ENCODE measurements around the gene MTIF2.

MTIF2 gene

GRCh38 chr2:55268288-55268906 is 634 bp downstream of the MTIF2 start:
- no peak for TF ChIP-seq EP300 (IDR thresholded peaks at IDR 0.05; ENCODE audit: borderline replicate concordance)
- no peak for TF ChIP-seq USF1 (IDR thresholded peaks at IDR 0.05)
- TF ChIP-seq YY1 (IDR thresholded peaks at IDR 0.05; ENCODE audit: low read depth), result no peak
- no peak for TF ChIP-seq MAX (IDR thresholded peaks at IDR 0.05)
- no peak for TF ChIP-seq TCF12 (IDR thresholded peaks at IDR 0.05; ENCODE audit: low read depth)
- TF ChIP-seq RAD21 (IDR thresholded peaks at IDR 0.05; ENCODE audit: low read depth), result no peak
- no peak for TF ChIP-seq CEBPB (IDR thresholded peaks at IDR 0.05)
- no peak for TF ChIP-seq REST (IDR thresholded peaks at IDR 0.05; ENCODE audit: low read depth)
- TF ChIP-seq TEAD4 (IDR thresholded peaks at IDR 0.05), result no peak

- TF ChIP-seq CEBPB (IDR thresholded peaks at IDR 0.05) (no peak), CREB1 (IDR thresholded peaks at IDR 0.05; ENCODE audit: low read depth) (no peak)
Observed at GRCh38 chr2:55252832-55253231, 16.2 kb downstream of the MTIF2 start.

- no peak for TF ChIP-seq NFIC (IDR thresholded peaks at IDR 0.05)
- TF ChIP-seq MAX (IDR thresholded peaks at IDR 0.05), result no peak
- no peak for TF ChIP-seq ZBTB7A (IDR thresholded peaks at IDR 0.05; ENCODE audit: low read depth)
- no peak for TF ChIP-seq TCF12 (IDR thresholded peaks at IDR 0.05; ENCODE audit: low read depth)
- no peak for TF ChIP-seq CREB1 (IDR thresholded peaks at IDR 0.05; ENCODE audit: low read depth)
- TF ChIP-seq CEBPB (IDR thresholded peaks at IDR 0.05), result no peak
- TF ChIP-seq TAF1 (IDR thresholded peaks at IDR 0.05; ENCODE audit: low read depth), result no peak
- no peak for TF ChIP-seq REST (IDR thresholded peaks at IDR 0.05; ENCODE audit: low read depth)
- TF ChIP-seq USF1 (IDR thresholded peaks at IDR 0.05), result no peak
- no peak for TF ChIP-seq TEAD4 (IDR thresholded peaks at IDR 0.05)
- TF ChIP-seq FOXM1 (IDR thresholded peaks at IDR 0.05; ENCODE audit: borderline replicate concordance, low read depth), result no peak
- no peak for TF ChIP-seq EP300 (IDR thresholded peaks at IDR 0.05; ENCODE audit: borderline replicate concordance)
Observed at GRCh38 chr2:55247025-55247424, 22.0 kb downstream of the MTIF2 start.

- TF ChIP-seq FOXM1 (IDR thresholded peaks at IDR 0.05; ENCODE audit: borderline replicate concordance, low read depth) (no peak), YY1 (IDR thresholded peaks at IDR 0.05; ENCODE audit: low read depth) (no peak), ZBTB7A (IDR thresholded peaks at IDR 0.05; ENCODE audit: low read depth) (no peak), REST (IDR thresholded peaks at IDR 0.05; ENCODE audit: low read depth) (no peak), CREB1 (IDR thresholded peaks at IDR 0.05; ENCODE audit: low read depth) (no peak), USF1 (IDR thresholded peaks at IDR 0.05) (no peak), CEBPB (IDR thresholded peaks at IDR 0.05) (no peak), MAX (IDR thresholded peaks at IDR 0.05) (no peak), TCF12 (IDR thresholded peaks at IDR 0.05; ENCODE audit: low read depth) (no peak), RAD21 (IDR thresholded peaks at IDR 0.05; ENCODE audit: low read depth) (no peak), TAF1 (IDR thresholded peaks at IDR 0.05; ENCODE audit: low read depth) (no peak), EGR1 (IDR thresholded peaks at IDR 0.05) (no peak)
Observed at GRCh38 chr2:55245411-55245810, 23.6 kb downstream of the MTIF2 start.

Data from Ishikawa (cell line).